Panc1 (cell line): ENCODE measurements around the gene FBXO27. TPM values are rescaled to one million over a fixed set of nuclear protein-coding genes. Genes with fewer than 3 reads are reported as not detected.

ENCODE experiments used
- ATAC-seq: fragments of 200-7000 bp; cut with Tn5 transposase; 2 replicates; pipeline ENCODE4 v1.9.1; 2020; ENCODE audit warnings: mild to moderate bottlenecking, moderate library complexity
- BruUV-seq: library from RNA; stranded (reverse); fragments of 400-500 nt; replicated peaks from 2 replicates; lab custom pipeline; 2021; lab: Mats Ljungman, UMichigan
- CTCF ChIA-PET: fragments of 300-600 bp; sonication (Branson Sonifier 250); formaldehyde crosslinking; loops from one replicate; lab custom pipeline; 2022; ENCODE audit warnings: antibody characterized with exemption; lab: Charles Lee
- POLR2A ChIA-PET: fragments of 300-600 bp; sonication (Branson Sonifier 250); formaldehyde crosslinking; loops from one replicate; lab custom pipeline; 2022; ENCODE audit warnings: antibody characterized with exemption; lab: Charles Lee
- DNase-seq: peaks from one replicate; pipeline ENCODE4 v3.0.0-alpha.2; 2010; ENCODE audit warnings: low read depth, low spot score
- H3K27ac ChIP-seq: 2 replicates; pipeline ENCODE4 v1.5.1; 2011; ENCODE audit warnings: mild to moderate bottlenecking, low read length, inconsistent platforms
- H3K27me3 ChIP-seq: fragments of 200-500 bp; sonication (Bioruptor generic); 2 replicates; pipeline ENCODE4 v1.6.0; 2014; ENCODE audit warnings: low read length, inconsistent platforms; ENCODE audit not compliant: control insufficient read depth, insufficient read depth
- H3K36me3 ChIP-seq: fragments of 200-500 bp; sonication (Bioruptor generic); 2 replicates; pipeline ENCODE4 v1.5.1; 2014; ENCODE audit warnings: inconsistent platforms, mild to moderate bottlenecking, low read length, moderate library complexity; ENCODE audit not compliant: control insufficient read depth, insufficient read depth
- H3K4me1 ChIP-seq: 2 replicates; pipeline ENCODE4 v1.5.1; 2011; ENCODE audit warnings: inconsistent platforms, mild to moderate bottlenecking, low read length, moderate library complexity; ENCODE audit not compliant: control insufficient read depth, insufficient read depth
- H3K4me3 ChIP-seq, 2 experiments: 2 replicates each; pipeline ENCODE4 v1.5.1; 2011 to 2012; ENCODE audit warnings: low read depth in 2 of 2, low read length in 2 of 2, mild to moderate bottlenecking in 2 of 2, inconsistent platforms in 1 of 2, moderate library complexity in 1 of 2
- H3K9me3 ChIP-seq: fragments of 200-500 bp; sonication (Bioruptor generic); 2 replicates; pipeline ENCODE4 v1.5.1; 2014; ENCODE audit warnings: low read depth, mild to moderate bottlenecking, inconsistent platforms, low read length, moderate library complexity; ENCODE audit not compliant: control insufficient read depth, insufficient read depth
- POLR2AphosphoS5 ChIP-seq: IDR thresholded peaks from 2 replicates; pipeline ENCODE4 v1.6.1; 2012; ENCODE audit warnings: mild to moderate bottlenecking, low read depth, low read length, moderate library complexity
- SIN3A ChIP-seq: IDR thresholded peaks from 2 replicates; pipeline ENCODE4 v1.6.1; 2012; ENCODE audit warnings: low read depth, mild to moderate bottlenecking, low read length, moderate library complexity, borderline replicate concordance; ENCODE audit not compliant: insufficient read depth
- TCF7L2 ChIP-seq: IDR thresholded peaks from 2 replicates; pipeline ENCODE4 v1.6.1; 2011; ENCODE audit warnings: mild to moderate bottlenecking, low read depth, low read length, inconsistent platforms
- in situ Hi-C: cut with HindIII; loops from 2 replicates; pipeline ENCODE4 v1.10.0; 2016; ENCODE audit warnings: low sequenced_read_pairs, low pct_unique_long_range_greater_than_20kb
- intact Hi-C: fragments of 100-400 bp; cut with micrococcal nuclease; formaldehyde crosslinking; loops from one replicate; pipeline ENCODE4 v1.10.0; 2022; ENCODE audit not compliant: unreplicated experiment
- total RNA-seq: library from RNA; stranded (reverse); gene quantifications from one replicate; pipeline ENCODE4 v1.2.1, GENCODE V29; 2021; ENCODE audit not compliant: unreplicated experiment
- TF ChIP-seq, protein P1 (sequence below): fragments of 450-650 bp; IDR thresholded peaks from 2 replicates; pipeline ENCODE4 v1.5.1; 2017; ENCODE audit warnings: mild to moderate bottlenecking
- TF ChIP-seq, protein P2 (sequence below), 2 experiments: IDR thresholded peaks; 2 replicates each; pipeline ENCODE4 v1.6.1; 2011 to 2012; ENCODE audit warnings: low read depth in 2 of 2, control low read depth in 1 of 2, low read length in 1 of 2, mild to moderate bottlenecking in 1 of 2, moderate library complexity in 1 of 2; ENCODE audit not compliant: insufficient read depth in 1 of 2

The FBXO27 gene
- total RNA-seq, 1 experiment from 2014 or later = 443 TPM

DNA sequence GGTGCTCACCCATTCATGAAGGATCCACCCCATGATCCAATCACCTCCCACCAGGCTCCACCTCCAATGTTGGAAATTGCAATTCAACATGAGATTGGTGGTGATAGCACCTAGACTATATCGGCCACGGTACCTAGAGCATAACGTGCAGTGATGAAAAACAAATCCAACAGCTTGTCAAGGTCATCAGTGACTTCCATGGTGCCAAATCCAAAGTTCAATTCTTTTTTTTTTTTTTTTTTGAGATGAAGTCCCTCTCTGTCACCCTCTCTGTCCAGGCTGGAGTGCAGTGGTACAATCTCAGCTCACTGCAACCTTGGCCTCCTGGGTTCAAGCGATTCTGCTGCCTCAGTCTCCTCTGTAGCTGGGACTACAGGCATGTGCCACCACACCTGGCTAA is 34.8 kb upstream of the FBXO27 start:
- CTCF ChIA-PET = interaction anchor here (0.6 to 0.7 kb wide), 3 partner anchors 15 to 1026 kb away, joined by 3 to 6 read pairs (median 6); no protein-coding TSS in a partner anchor

DNA sequence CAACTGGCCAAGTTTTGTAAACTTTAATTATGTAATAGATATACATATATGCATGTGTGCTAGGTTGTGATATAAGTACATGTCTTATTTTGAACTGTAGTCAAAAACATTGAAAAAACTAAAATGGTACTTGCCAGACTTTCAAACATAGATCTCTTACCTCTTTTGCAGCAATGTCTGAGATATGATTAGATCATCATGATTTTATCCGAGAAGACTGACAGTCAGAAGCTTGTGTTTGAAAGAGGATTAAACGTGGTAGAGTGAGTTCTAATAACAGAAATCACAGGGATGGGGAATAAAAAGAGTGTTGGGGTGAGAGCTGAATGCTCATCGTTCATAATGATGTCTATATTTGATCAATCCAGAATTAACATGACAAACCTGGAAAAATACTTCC is 33.6 kb upstream of the FBXO27 start:
- peaks cover 14% of the 10 kb centered on the region for H3K4me1 ChIP-seq
- ChIA-PET CTCF (interaction anchor here (1.0 kb wide), 1 partner anchor 14 kb away, joined by 3 read pairs; no protein-coding TSS in a partner anchor), POLR2A (interaction anchor here (0.7 kb wide), 1 partner anchor 13 kb away, joined by 3 read pairs; no protein-coding TSS in a partner anchor)
- no peaks in the 10 kb centered on the region for H3K36me3 ChIP-seq
- in situ Hi-C loops (loop anchor here (5.0 to 10.0 kb wide), 4 partner anchors 49 to 989 kb away; partner anchors contain the start of gene ZNF780B), intact Hi-C loops (no loop called here)
- ATAC-seq (no peak), DNase-seq (no peak)
- peak overlapping the region; percentile 0; the same call in 1 of the 2 replicates for H3K27ac ChIP-seq
- H3K4me3 ChIP-seq = no peak overlapping the region
- TF ChIP-seq, protein P1, sequence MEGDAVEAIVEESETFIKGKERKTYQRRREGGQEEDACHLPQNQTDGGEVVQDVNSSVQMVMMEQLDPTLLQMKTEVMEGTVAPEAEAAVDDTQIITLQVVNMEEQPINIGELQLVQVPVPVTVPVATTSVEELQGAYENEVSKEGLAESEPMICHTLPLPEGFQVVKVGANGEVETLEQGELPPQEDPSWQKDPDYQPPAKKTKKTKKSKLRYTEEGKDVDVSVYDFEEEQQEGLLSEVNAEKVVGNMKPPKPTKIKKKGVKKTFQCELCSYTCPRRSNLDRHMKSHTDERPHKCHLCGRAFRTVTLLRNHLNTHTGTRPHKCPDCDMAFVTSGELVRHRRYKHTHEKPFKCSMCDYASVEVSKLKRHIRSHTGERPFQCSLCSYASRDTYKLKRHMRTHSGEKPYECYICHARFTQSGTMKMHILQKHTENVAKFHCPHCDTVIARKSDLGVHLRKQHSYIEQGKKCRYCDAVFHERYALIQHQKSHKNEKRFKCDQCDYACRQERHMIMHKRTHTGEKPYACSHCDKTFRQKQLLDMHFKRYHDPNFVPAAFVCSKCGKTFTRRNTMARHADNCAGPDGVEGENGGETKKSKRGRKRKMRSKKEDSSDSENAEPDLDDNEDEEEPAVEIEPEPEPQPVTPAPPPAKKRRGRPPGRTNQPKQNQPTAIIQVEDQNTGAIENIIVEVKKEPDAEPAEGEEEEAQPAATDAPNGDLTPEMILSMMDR = no peak
- no peak for TF ChIP-seq TCF7L2
- no peak for TF ChIP-seq POLR2AphosphoS5
- TF ChIP-seq, protein P2, sequence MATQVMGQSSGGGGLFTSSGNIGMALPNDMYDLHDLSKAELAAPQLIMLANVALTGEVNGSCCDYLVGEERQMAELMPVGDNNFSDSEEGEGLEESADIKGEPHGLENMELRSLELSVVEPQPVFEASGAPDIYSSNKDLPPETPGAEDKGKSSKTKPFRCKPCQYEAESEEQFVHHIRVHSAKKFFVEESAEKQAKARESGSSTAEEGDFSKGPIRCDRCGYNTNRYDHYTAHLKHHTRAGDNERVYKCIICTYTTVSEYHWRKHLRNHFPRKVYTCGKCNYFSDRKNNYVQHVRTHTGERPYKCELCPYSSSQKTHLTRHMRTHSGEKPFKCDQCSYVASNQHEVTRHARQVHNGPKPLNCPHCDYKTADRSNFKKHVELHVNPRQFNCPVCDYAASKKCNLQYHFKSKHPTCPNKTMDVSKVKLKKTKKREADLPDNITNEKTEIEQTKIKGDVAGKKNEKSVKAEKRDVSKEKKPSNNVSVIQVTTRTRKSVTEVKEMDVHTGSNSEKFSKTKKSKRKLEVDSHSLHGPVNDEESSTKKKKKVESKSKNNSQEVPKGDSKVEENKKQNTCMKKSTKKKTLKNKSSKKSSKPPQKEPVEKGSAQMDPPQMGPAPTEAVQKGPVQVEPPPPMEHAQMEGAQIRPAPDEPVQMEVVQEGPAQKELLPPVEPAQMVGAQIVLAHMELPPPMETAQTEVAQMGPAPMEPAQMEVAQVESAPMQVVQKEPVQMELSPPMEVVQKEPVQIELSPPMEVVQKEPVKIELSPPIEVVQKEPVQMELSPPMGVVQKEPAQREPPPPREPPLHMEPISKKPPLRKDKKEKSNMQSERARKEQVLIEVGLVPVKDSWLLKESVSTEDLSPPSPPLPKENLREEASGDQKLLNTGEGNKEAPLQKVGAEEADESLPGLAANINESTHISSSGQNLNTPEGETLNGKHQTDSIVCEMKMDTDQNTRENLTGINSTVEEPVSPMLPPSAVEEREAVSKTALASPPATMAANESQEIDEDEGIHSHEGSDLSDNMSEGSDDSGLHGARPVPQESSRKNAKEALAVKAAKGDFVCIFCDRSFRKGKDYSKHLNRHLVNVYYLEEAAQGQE (IDR thresholded peaks at IDR 0.05; ENCODE audit: insufficient read depth in 1 of 2, low read depth in 2 of 2, low read length in 1 of 2) = no peak
- no peak for TF ChIP-seq SIN3A
- no peaks in the 10 kb centered on the region for H3K27me3 ChIP-seq
- BruUV-seq = no TSS peak
- no peaks in the 10 kb centered on the region for H3K9me3 ChIP-seq

More for the DNA sequence above, 34.8 kb upstream of the FBXO27 start:
- POLR2A ChIA-PET = interaction anchor here (0.6 to 0.7 kb wide), 4 partner anchors 9 to 418 kb away, joined by 5 to 9 read pairs (median 6); no protein-coding TSS in a partner anchor
- DNase-seq (no peak), ATAC-seq (no peak)
- in situ Hi-C loops = loop anchor here (5.0 to 10.0 kb wide), 4 partner anchors 48 to 988 kb away; partner anchors contain the start of gene ZNF780B
- H3K9me3 ChIP-seq = no peaks in the 10 kb centered on the region
- peaks cover 14% of the 10 kb centered on the region for H3K4me1 ChIP-seq
- no peaks in the 10 kb centered on the region for H3K27me3 ChIP-seq
- H3K36me3 ChIP-seq = no peaks in the 10 kb centered on the region
- intact Hi-C loops = no loop called here
- no peak overlapping the region for H3K27ac ChIP-seq
- H3K4me3 ChIP-seq = no peak overlapping the region
- no peak for TF ChIP-seq TCF7L2
- BruUV-seq = no TSS peak

DNA sequence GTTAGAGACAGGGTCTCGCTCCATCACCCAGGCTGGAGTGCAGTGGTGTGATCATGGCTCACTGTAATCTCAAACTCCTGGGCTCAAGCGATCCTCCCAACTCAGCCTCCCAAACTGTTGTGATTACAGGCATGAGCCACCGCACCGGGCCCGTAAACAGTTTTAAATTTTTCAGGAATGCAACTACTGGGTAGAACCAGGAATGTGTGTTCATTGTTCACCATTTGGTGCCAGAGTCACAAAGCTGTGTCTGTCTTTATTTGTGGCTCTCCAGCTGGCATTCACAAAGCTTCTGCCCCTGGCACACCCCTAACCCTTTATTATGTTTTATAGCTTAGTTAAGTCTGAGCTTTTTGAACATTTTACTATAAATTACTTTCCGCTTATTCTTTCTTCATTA is 32.1 kb upstream of the FBXO27 start:
- no peaks in the 10 kb centered on the region for H3K27me3 ChIP-seq
- peak; percentile 6; the same call in 1 of the 2 replicates for ATAC-seq
- in situ Hi-C loops (loop anchor here (5.0 to 10.0 kb wide), 3 partner anchors 50 to 990 kb away; partner anchors contain the start of gene ZNF780B), intact Hi-C loops (no loop called here)
- H3K4me1 ChIP-seq = peaks cover 10% of the 10 kb centered on the region
- CTCF ChIA-PET = interaction anchor here (0.6 to 0.7 kb wide), 3 partner anchors 104 to 701 kb away, joined by 3 to 5 read pairs (median 3); no protein-coding TSS in a partner anchor
- H3K4me3 ChIP-seq = no peak overlapping the region
- peak overlapping the region; percentile 40 for H3K27ac ChIP-seq
- no peaks in the 10 kb centered on the region for H3K36me3 ChIP-seq
- POLR2A ChIA-PET = interaction anchor here (0.5 to 1.2 kb wide), 3 partner anchors 48 to 722 kb away, joined by 5 to 9 read pairs (median 6); no protein-coding TSS in a partner anchor
- BruUV-seq = no TSS peak
- no peak for DNase-seq
- TF ChIP-seq, protein P1 = no peak
- TF ChIP-seq SIN3A (no peak), TCF7L2 (no peak), POLR2AphosphoS5 (no peak)
- TF ChIP-seq, protein P2 (IDR thresholded peaks at IDR 0.05; ENCODE audit: insufficient read depth in 1 of 2, low read depth in 2 of 2, low read length in 1 of 2) = no peak
- H3K9me3 ChIP-seq = no peaks in the 10 kb centered on the region
